NCI-H226 (cell line): ENCODE measurements around the gene TMIGD2.
"Not testable (repeated sequence)": the region's sequence is repeated elsewhere in the genome, so short reads cannot be mapped to it uniquely, and the experiment has no call there.

ENCODE experiments used
- DNase-seq: peaks from one replicate; pipeline ENCODE4 v3.0.0-alpha.2; 2015

Gene TMIGD2, protein sequence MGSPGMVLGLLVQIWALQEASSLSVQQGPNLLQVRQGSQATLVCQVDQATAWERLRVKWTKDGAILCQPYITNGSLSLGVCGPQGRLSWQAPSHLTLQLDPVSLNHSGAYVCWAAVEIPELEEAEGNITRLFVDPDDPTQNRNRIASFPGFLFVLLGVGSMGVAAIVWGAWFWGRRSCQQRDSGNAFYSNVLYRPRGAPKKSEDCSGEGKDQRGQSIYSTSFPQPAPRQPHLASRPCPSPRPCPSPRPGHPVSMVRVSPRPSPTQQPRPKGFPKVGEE

DNA sequence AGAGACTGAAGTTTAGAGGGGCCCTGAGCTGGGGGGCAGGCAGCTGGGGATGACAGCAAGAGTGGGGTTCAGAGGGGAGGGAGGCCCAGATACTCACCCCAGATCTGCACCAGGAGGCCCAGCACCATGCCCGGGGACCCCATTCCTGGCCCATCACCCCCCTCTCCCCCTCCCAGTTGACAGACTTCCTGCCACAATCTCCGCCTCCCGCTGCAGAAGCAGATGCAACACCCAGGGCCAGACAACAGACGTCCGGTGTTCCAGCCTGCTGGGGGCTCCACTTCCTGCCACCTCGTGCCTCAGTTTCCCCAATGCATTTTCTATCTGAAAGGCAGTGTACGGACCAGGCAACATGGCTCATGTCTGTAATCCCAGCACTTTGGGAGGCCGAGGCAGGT, at the start of gene TMIGD2:
TSS of gene TMIGD2 (minus strand) at position 147 of the 398 bp plus-strand sequence. CDS start at position 143, 4 bp downstream.
- DNase-seq, result no peak

DNA sequence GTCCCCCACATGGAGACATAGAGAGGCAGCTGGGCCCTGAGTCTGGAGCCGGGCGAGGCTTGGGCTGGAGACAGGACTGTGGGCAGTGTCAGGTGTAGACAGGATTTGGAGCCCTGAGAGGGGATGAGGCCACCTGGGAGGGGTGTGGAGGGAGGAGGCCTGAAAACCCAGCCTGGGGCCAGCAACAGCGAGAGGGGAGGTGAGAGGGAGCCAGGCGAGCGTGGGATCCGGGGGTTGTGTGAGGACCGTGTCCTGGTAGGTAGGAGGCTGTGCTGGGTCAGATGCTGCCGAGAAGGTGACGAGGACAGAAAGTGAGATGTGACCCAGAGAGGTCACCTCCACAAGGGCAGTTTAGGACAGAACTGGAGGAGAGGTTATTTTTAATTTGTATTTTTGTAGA, 48.5 kb upstream of the TMIGD2 start:
- DNase-seq, result no peak

DNA sequence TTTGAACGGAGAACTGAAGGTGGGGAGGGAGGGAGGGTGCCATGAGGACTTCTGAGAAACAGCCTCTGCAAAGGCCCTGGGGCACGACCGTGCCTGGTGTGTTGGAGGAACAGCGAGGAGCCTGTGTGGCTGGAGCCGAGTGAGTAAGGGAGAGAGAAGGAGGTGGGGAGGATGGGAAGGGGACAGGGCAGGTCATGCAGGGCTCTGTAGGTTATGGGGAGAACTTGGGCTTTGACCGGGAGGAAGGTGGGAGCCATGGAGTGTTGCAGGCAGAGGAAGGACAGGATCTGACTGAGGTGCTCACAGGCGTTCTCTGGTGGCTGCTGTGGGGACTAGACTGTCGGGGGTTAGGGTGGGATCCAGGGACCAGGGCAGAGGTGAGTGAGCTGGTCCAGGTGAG, 47.9 kb upstream of the TMIGD2 start:
- DNase-seq, result no peak

DNA sequence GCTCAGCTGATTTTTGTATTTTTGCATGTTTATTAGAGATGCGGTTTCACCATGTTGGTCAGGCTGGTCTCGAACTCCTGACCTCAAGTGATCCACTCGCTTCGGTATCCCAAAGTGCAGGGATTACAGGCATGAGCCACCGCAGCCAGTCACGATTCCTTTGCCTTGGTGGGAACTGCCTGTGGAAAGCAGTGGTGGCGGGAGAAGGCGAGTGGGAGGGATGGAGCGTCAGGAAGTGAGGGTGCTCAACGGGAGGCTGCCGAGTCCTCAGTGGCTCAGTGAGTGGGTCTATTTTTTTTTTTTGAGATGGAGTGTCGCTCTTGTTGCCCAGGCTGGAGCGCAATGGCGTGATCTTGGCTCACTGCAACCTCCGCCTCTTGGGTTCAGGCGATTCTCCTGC, 47.0 kb upstream of the TMIGD2 start:
- not testable (repeated sequence) for DNase-seq

DNA sequence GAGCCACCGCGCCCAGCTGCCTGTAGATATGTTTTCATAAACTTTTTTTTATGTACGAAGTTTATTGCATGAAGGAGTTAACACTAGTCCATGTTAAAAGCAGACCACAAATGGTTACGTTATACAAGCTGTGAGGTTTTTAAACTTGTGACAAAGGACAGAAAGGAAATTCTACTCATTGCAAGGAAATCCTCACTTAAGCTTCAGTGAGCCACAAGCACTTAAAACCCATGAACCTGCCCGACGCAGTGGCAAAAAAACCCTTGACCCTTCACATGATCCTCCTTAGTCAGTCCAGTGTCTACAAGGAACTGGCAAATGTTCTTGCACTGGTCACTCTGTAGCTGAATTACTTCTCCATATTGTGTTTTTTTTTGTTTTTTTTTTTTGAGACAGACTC, 45.3 kb upstream of the TMIGD2 start:
- no peak for DNase-seq

DNA sequence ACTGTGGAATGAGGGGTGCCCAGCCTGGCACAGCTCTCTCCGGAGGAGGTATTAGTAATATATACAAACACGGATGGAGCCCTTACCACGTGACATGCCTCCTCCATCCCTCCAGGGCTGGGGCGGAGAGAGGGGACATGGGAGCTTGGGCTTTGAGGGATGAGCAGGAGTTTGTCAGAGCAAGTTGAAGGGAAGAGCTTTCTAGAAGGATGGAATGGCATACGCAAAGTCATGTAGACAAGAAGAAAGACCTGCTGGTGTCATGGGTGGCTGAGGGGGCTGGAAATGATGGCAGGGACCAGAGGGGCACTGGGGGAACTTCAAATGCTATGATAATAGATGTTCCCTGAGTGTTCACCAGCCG, 43.8 kb upstream of the TMIGD2 start:
- no peak for DNase-seq

DNA sequence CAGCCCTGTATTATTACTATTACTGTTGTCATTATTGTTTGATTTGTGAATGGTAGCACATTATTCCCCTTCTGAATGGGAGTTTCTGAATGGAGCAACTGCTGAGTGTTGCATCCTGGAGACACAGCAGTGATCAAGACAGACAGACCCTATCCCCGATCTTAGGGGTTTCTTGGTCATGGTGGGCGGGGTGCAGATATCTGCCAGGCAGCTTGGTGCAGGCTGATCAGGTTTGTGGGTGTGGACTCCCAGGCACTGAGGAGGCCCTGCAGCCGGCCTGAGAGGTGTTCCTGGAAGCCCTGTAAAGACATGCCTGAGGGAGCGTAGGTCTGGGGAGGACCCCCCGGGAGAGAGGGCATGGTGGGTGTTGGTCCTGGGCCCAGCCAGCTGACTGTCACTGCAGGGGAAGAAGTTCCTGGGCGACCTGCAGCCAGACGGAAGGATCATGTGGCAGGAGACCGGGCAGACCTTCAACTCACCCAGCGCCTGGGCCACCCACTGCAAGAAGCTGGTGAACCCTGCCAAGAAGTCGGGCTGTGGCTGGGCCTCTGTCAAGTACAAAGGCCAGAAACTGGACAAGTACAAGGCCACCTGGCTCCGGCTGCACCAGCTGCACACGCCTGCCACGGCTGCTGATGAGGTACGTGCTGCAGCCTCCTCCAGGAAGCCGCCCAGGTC, 43.3 kb upstream of the TMIGD2 start:
- DNase-seq, result no peak

DNA sequence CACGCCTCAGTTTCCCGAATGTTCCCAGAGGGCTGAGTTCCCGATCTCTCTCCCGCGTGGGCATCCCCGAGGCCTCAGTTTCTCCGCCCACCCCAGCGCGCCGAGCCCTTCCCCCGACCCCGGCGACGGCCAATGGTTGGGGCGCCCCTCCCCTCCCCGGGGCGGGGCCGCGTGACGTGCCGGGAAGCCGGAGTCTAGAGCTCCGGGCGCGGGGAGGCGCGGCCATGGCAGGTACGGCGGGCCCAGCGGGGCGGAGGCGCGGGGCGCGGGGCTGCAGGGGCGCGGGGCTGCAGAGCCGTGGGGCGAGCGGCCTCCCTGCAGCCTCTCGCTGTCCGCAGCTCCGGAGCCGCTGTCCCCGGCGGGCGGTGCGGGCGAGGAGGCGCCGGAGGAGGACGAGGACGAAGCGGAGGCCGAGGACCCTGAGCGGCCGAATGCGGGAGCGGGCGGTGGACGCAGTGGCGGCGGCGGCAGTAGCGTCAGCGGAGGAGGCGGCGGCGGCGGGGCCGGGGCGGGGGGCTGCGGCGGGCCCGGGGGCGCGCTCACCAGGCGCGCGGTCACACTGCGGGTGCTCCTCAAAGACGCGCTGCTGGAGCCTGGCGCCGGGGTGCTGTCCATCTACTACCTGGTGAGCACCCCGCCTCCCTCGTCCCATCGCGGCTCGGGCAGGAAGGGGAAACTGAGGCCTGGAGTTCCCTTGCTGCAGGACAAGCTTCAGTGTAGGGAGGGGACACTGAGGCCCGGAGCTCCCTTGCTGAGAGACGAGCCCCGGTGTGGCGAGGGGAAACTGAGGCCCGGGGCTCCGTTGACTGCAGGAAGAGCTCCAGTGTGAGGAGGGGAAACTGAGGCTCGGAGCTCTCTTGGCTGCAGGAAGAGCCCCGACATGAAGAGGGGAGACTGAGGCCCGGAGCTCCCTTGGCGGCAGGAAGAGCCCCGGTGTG, 41.5 kb upstream of the TMIGD2 start, which contains the start of gene MPND:
TSS of gene MPND (plus strand) at position 193 of the 938 bp plus-strand sequence. CDS start at position 225, 32 bp downstream.
- peak; percentile 85 for DNase-seq

DNA sequence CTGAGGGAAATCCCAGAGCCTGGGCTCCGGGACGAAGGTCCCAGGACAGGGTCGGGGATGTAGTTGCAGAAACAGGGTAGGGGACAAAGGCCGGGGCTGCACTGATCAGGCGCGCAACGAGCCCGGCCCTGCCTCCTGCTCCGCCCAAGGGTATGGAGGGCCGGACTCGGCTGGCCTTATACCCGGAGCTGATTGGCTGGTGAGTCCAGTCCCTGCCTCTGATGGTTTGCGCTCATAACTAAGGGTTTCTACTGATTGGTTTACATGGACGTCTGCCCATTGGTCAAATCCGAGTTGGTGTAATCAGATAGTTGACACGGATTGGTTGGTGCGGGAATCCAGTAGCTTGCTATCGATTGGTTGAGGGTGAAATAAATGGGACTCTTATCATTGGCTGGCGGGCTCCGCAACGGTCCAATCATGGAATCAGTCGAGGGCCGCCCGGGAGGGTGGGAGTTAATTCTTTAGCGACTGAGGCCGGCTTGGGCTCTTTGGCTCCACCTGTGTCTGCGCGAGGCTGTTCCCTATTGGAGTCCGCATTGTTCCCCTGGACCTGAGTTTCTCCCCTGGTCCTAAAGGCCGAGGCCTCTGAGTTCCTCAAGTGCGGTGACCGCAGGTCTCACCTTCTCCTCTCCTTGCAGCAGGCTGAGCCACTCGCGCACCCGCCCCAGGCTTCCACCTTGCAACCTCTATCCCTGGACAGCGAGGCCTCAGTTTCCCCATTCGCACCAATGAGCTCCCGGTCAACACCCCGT, 40.6 kb upstream of the TMIGD2 start:
- DNase-seq, result peak; percentile 100

DNA sequence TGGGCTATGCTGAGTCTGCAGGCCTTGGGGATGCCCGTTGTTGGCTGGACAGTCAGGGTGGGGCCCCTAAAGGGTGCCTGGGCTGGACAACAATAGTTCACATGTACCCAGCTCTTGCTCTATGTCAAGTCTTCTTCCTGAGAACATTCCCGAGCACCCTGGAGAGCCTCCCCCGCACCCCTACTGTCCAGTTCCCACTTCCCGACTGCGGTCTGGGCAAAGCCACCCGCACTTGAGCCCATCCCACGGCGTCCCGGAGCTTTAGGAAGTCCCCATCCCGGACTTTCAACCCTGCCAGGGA, 40.1 kb upstream of the TMIGD2 start:
- DNase-seq, result no peak

DNA sequence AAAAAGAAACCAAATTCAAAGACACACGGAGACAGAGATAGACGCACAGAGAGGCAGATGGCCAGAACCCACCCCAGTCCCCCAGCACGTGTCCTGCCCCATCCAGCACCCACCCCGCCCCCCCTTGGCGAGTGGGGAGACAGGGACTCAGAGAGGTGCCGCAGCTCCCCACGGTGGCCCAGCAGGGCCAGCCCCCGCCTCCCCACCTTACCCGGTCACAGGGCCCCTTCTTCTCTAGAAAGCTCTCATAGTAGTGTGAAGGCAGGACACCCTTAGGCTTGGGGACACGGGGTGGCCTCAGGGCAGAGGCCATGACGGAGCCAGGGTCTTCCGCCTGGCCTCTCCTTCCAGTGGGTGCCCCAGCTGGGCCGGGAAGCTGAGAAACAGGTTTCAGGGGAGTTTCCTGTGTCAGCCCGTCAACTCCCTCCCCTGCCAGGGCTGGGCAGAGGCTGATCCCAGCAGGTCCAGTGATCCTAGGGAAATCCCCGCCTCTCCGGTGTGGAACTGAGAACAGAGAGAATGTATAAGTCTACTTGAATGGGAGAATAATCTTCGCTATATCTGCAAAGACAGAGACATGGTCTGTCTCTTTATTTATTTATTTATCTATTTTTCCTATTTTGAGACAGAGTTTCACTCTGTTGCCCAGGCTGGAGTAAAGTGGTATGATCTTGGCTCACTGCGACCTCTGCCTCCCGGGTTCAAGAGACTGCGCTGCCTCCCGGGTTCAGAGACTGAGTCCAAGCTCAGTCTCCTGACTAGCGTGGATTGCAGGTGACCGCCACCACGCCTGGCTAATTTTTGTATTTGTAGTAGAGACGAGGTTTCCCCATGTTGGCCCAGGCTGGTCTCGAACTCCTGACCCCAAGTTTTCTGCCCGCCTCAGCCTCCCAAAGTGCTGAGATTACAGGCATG, 36.5 kb upstream of the TMIGD2 start, which contains the start of gene STAP2:
TSS of gene STAP2 (minus strand) at position 387 of the 915 bp plus-strand sequence. CDS start at position 313, 74 bp downstream.
- peak; percentile 52 for DNase-seq

DNA sequence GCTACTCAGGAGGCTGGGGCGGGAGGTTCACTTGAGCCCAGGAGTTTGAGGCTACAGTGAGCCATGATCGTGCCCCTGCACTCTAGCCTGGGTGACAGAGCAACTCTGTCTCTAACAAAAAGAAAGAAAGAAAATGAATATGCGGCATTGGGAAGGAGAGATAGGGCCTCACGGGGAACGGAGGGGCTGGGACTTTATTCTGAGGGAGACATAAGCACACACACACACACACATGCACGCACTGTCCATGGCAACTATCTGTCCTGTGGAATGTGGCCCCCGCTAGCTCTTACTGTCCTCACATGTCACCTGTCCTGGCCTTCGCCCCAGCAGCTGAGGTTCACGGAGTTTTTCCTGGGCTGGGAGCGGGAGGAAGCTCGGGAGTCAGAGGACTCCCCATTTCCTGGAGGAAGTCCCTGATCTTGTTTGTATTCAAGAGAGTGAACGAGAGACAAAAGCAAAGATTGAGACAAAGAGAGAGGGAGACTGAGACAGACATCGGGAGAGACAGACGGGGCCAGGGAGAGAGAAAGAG, 35.8 kb upstream of the TMIGD2 start:
- DNase-seq, result no peak

DNA sequence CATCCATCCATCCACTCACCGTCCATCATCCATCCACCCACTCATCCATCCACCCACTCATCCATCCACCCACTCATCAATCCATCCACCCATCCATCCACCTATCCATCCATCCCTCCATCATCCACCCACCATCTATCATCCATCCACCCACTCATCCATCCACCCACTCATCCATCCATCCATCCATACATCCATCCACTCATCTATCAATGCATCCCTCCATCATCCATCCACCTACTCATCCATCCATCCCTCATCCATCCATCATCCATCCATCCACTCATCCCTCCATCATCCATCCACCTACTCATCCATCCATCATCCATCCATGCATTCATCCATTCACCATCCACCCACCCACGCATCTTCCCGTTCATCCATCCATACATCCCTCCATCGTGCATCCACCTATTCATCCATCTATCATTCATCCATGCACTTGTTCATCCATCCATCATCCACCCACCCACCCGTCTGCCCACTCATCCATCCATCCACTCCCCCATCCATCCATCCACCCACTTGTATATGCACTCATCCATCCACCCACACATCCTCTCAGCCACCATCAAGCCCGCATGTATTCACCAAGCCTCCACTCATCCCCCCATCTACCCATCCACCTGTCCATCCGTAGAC, 32.9 kb upstream of the TMIGD2 start:
- no peak for DNase-seq

DNA sequence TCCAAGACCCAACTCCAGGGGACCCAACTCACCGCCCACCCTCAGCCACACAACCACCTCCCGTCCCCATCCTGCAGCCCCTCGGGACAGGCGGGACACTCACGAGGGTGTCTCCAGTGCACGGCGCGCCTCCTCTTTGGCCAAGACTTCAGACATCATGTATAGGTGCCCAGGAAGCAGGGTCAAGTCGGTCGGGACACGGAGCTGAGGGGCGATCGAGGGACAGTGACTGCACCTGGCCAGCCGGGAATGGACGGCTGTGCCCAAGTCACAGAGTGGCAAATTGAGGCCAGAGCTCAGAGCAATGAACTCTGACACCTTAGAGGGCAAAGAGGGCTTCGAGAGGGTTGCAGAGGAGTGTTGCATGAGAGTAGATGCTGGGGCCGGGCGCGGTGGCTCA, 27.7 kb upstream of the TMIGD2 start:
- no peak for DNase-seq

DNA sequence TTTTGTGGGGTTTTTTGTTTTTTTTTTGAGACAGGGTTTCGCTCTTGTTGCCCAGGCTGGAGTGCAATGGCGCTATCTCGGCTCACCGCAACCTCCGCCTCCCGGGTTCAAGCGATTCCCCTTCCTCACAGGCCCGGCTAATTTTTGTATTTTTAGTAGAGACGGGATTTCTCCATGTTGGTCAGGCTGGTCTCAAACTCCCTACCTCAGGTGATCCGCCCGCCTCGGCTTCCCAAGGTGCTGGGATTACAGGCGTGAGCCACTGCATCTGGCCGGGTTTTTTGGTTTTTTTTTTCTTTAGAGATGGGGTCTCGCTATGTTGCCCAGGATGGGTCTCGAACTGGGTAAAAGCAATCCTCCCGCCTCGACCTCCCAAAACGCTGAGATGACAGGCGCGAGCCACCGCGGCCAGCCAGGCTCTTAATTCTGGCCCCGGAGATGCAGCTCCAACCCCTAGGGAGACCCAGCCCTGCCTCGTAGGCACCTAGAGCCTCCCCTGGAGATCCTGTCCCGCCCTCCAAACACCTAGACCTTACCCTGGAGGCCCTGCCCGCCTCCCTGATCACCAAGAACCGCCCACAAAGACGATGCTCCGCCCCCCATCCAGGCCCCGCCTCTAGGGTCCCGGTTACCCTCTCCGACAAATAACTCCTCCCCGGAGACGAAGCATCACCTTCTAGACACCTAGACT, 26.9 kb upstream of the TMIGD2 start:
- not testable (repeated sequence) for DNase-seq

DNA sequence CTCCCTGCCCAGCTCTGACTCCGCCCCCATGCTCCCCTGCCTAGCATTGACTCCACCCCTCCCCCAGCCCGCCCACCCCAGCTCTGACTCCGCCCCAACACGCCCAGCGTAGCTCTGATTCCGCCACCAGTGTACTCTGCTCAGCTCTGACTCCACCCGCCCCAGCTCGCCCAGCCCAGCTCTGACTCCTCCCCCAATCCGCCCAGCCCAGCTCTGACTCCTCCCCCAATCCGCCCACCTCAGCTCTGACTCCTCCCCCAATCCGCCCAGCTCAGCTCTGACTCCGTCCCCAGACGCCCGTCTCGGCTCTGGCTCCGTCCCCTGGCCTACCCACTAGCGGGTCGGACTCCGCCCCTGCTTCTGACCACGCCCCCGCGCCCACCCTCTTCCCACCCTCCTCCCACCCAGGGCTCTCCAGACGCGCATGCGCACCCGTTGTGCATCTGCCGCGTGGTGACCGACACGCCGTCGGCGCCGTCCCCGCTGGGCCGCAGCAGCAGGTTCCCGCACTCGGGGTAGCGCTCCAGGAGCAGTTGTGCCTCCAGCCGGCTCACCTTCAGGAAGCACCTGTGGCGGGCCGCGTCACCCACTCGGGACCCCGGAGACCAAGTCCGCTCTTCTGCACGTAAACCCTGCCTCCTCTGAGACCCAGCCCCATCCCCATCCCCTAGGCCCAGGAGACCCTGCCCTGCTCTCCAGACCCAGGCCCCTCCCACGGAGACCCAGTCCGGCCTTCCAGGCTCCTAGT, 26.2 kb upstream of the TMIGD2 start:
- peak; percentile 79 for DNase-seq

DNA sequence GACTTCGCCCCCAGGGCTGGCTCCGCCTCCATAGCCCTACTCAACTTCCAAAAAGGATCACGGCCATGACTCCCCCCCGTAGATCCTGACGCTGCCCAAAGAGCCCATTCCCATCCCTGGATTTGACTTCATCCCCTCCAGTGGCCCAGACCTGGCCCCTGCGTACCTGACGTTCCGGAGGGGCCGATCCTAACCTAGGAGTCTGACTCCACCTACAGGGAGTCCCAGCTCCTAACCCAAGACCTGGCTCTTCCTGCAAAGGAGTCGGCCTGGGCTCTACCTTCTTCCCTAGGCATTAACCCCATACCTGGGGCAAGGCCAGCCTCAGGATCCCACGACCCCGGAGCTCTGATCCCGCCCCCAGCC, 25.7 kb upstream of the TMIGD2 start:
- DNase-seq, result no peak

DNA sequence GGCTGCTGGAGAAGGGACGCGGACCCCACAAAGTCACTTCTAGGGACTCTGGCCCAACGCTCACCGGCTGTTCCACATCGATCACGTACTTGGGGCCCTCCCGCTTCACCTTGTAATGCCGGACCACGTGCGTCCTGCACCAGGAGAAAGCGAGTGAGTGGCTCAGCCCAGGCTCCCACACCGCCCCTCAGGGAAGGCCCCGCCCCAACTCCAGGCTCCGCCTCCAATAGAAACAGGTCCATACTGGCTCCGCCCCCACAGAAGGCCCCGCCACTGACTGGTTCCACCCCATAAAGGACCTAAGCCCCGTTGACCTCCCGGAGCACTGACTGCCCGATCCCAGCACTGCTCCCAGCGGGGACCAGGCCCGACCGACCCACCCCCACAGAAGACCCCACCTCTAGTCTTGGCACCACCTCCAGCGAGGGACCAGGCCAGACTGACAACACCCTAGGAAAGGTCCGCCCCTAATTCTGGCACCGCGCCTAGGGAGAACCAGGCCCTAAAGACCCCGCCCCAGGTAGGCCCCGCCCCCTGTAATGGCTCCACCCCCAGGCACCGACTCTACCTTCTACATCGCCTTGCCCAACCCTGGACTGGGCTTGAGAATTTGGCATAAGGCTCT, 25.2 kb upstream of the TMIGD2 start:
- peak; percentile 58 for DNase-seq

DNA sequence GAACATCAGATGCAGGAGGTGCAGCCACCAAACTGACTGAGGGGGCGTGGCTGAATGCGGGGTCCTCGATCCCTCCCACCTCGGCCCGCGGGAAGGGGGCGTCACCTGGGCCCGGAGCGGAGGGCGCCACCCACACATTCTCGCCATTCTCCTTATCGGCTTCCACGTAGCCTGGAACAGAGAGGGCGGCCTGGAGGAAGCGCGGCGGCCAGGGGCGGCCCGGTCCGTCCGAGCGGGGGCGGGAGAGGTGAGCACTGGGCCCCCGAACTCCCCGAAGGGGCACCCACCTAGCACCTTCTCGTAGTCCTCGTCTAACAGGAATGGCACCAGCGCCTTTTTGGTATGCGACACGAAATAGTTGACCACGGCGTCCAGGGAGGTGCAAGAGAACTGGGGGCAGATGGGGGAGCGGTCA, 24.7 kb upstream of the TMIGD2 start:
- no peak for DNase-seq
